HepG2 (cell line): ENCODE results near the gene CCDC201. TPM values are rescaled to one million over a fixed set of nuclear protein-coding genes. Genes with fewer than 3 reads are reported as not detected.

Experiments used
- ELF3 ChIP-seq: IDR thresholded peaks from 2 replicates; pipeline ENCODE4 v1.6.1; 2016; ENCODE audit warnings: missing genetic modification reagents, missing compliant biosample characterization
- ESRRA ChIP-seq: sonication (generic); formaldehyde crosslinking; IDR thresholded peaks from 2 replicates; pipeline ENCODE4 v1.5.1; 2020; ENCODE audit warnings: mild to moderate bottlenecking, low read depth, missing genetic modification reagents
- GABPB1 ChIP-seq: IDR thresholded peaks from 2 replicates; pipeline ENCODE4 v1.6.1; 2016; ENCODE audit warnings: mild to moderate bottlenecking, missing genetic modification reagents, moderate library complexity, missing compliant biosample characterization
- MAFK ChIP-seq, 2 experiments: IDR thresholded peaks in 1 of 2; conservative IDR thresholded peaks in 1 of 2; 2 replicates each; pipeline ENCODE4 v1.6.1; 2011; ENCODE audit warnings: improper control_type of control experiment in 2 of 2, low read length in 2 of 2
- MED1 ChIP-seq: sonication (generic); formaldehyde crosslinking; IDR thresholded peaks from 2 replicates; pipeline ENCODE4 v1.4.0; 2020; ENCODE audit warnings: missing genetic modification reagents
- TAF15 ChIP-seq: fragments of 200-400 bp; formaldehyde crosslinking; IDR thresholded peaks from one replicate; pipeline ENCODE4 v1.6.1; 2018; ENCODE audit warnings: mild to moderate bottlenecking, low read depth, low read length; ENCODE audit not compliant: poor library complexity, severe bottlenecking
- ZFYVE20 ChIP-seq: sonication (generic); formaldehyde crosslinking; IDR thresholded peaks from 2 replicates; pipeline ENCODE4 v1.8.0; 2023; ENCODE audit warnings: low read depth, mild to moderate bottlenecking, moderate library complexity, missing genetic modification reagents, borderline replicate concordance
- ZNF10 ChIP-seq: sonication (generic); formaldehyde crosslinking; IDR thresholded peaks from 2 replicates; pipeline ENCODE4 v1.4.0; 2020; ENCODE audit warnings: mild to moderate bottlenecking, low read depth, missing genetic modification reagents, borderline replicate concordance
- ZNF124 ChIP-seq: sonication (generic); formaldehyde crosslinking; IDR thresholded peaks from 2 replicates; pipeline ENCODE4 v1.4.0; 2020; ENCODE audit warnings: missing genetic modification reagents
- ZNF235 ChIP-seq: sonication (generic); formaldehyde crosslinking; IDR thresholded peaks from 2 replicates; pipeline ENCODE4 v1.8.1; 2023; ENCODE audit warnings: mild to moderate bottlenecking, missing genetic modification reagents, borderline replicate concordance
- ZNF383 ChIP-seq: sonication (generic); formaldehyde crosslinking; IDR thresholded peaks from 2 replicates; pipeline ENCODE4 v1.4.0; 2020; ENCODE audit warnings: missing genetic modification reagents, mild to moderate bottlenecking, borderline replicate concordance
- ZNF605 ChIP-seq: sonication (generic); formaldehyde crosslinking; IDR thresholded peaks from 2 replicates; pipeline ENCODE4 v1.8.0; 2022; ENCODE audit warnings: mild to moderate bottlenecking, missing genetic modification reagents
- ZNF747 ChIP-seq: sonication (generic); formaldehyde crosslinking; IDR thresholded peaks from 2 replicates; pipeline ENCODE4 v1.8.1; 2023; ENCODE audit warnings: missing genetic modification reagents, mild to moderate bottlenecking, borderline replicate concordance
- polyA plus RNA-seq, 8 experiments: library from polyadenylated mRNA; depleted of rRNA in 3 of 8; stranded (reverse) in 7 of 8; unstranded in 1 of 8; fragments of >200 nt; fragmentation: Illumina TruSeq in 4 of 8; extraction: Trizol in 4 of 8; gene quantifications; 2 replicates each; pipeline versions ENCODE4 v1.2.1 to v1.2.3, GENCODE V29; 2011 to 2016; ENCODE audit warnings: low read depth in 4 of 8, missing spikeins in 1 of 8, mixed read lengths in 1 of 8; ENCODE audit not compliant: insufficient read depth in 1 of 8
- total RNA-seq, 5 experiments: library from RNA; depleted of rRNA; stranded (reverse); fragments of >200 nt; fragmentation: Illumina TruSeq; extraction: Trizol; gene quantifications; 2 replicates each; pipeline ENCODE4 v1.2.3, GENCODE V29; 2016; ENCODE audit warnings: low read depth in 1 of 5
- TF ChIP-seq, protein P1 (sequence below): sonication (generic); formaldehyde crosslinking; IDR thresholded peaks from 2 replicates; pipeline ENCODE4 v1.5.1; 2020; ENCODE audit warnings: missing genetic modification reagents, mild to moderate bottlenecking, borderline replicate concordance
- TF ChIP-seq, protein P2 (sequence below): sonication (generic); formaldehyde crosslinking; IDR thresholded peaks from 2 replicates; pipeline ENCODE4 v1.4.0; 2020; ENCODE audit warnings: missing genetic modification reagents
- TF ChIP-seq, protein P3 (sequence below): sonication (generic); formaldehyde crosslinking; IDR thresholded peaks from 2 replicates; pipeline ENCODE4 v1.4.0; 2020; ENCODE audit warnings: missing genetic modification reagents
- TF ChIP-seq, protein P4 (sequence below): sonication (generic); formaldehyde crosslinking; IDR thresholded peaks from 2 replicates; pipeline ENCODE4 v1.8.1; 2023; ENCODE audit warnings: mild to moderate bottlenecking, missing genetic modification reagents, borderline replicate concordance
- TF ChIP-seq, protein P5 (sequence below): sonication (generic); formaldehyde crosslinking; IDR thresholded peaks from 2 replicates; pipeline ENCODE4 v1.9.0; 2021; ENCODE audit warnings: missing genetic modification reagents, borderline replicate concordance

The CCDC201 gene
- total and polyA plus RNA-seq, 2 of the 13 experiments (the other 11 are each of a cell fraction or from before 2014, with no cell fraction given) = 0.92 TPM; not detected in 1

DNA sequence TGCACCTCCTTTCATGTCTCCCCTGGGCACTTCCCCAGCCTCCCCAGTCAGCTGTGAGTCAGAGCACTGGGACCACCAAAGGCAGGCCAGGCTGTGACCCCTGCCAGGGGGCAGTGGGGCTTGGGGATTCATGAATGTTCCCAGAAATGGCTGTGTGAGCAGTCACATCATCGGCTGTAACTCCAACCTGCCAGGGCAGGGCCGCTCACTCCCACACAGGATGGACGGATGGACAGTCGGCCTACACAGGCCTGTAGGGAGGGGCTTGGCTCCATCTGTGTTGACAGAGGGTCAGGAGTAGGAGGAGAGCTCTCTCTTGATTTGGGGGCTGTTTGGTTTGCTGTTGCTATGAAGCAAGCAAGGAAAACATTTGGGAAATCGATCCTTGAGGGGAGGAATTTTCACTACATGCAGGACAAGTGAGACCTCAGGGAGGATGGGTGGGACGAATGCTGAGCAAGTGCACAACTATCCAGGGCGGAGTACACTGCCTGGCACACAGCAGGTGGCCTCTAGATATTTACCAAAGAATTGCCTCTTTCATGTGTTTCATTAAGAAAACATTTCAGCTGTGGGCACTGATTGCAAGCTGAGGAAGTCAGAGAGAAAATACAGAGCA lies 12.5 kb upstream of the CCDC201 start (continued):
- TF ChIP-seq, protein P1, sequence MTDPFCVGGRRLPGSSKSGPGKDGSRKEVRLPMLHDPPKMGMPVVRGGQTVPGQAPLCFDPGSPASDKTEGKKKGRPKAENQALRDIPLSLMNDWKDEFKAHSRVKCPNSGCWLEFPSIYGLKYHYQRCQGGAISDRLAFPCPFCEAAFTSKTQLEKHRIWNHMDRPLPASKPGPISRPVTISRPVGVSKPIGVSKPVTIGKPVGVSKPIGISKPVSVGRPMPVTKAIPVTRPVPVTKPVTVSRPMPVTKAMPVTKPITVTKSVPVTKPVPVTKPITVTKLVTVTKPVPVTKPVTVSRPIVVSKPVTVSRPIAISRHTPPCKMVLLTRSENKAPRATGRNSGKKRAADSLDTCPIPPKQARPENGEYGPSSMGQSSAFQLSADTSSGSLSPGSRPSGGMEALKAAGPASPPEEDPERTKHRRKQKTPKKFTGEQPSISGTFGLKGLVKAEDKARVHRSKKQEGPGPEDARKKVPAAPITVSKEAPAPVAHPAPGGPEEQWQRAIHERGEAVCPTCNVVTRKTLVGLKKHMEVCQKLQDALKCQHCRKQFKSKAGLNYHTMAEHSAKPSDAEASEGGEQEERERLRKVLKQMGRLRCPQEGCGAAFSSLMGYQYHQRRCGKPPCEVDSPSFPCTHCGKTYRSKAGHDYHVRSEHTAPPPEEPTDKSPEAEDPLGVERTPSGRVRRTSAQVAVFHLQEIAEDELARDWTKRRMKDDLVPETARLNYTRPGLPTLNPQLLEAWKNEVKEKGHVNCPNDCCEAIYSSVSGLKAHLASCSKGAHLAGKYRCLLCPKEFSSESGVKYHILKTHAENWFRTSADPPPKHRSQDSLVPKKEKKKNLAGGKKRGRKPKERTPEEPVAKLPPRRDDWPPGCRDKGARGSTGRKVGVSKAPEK (CRISPR knock-in tag) = peak; percentile 39; the same call in 1 of the 2 replicates
- TF ChIP-seq ZNF605 (CRISPR knock-in tag) (peak; percentile 94), ZNF747 (CRISPR knock-in tag) (0 out of 2 replicates have a peak, but pooled peaks have one; percentile 28), ZNF235 (CRISPR knock-in tag) (peak; percentile 35; the same call in 1 of the 2 replicates), ZNF124 (CRISPR knock-in tag) (peak; percentile 70; the same call in 1 of the 2 replicates), ESRRA (CRISPR knock-in tag) (peak; percentile 72; the same call in 1 of the 2 replicates), MAFK (conservative IDR thresholded peaks at IDR 0.05 in 1 of 2, IDR thresholded peaks at IDR 0.05 in 1 of 2; ENCODE audit: low read length in 2 of 2) (peak in 1 of 2 experiments; percentile 19; a peak in 1 of 4 replicates), ELF3 (CRISPR knock-in tag) (peak; percentile 94), ZFYVE20 (no peak), ZNF383 (no peak), MED1 (peak; percentile 100), ZNF10 (no peak), TAF15 (no peak), GABPB1 (CRISPR knock-in tag) (peak; percentile 74)
- TF ChIP-seq, protein P2, sequence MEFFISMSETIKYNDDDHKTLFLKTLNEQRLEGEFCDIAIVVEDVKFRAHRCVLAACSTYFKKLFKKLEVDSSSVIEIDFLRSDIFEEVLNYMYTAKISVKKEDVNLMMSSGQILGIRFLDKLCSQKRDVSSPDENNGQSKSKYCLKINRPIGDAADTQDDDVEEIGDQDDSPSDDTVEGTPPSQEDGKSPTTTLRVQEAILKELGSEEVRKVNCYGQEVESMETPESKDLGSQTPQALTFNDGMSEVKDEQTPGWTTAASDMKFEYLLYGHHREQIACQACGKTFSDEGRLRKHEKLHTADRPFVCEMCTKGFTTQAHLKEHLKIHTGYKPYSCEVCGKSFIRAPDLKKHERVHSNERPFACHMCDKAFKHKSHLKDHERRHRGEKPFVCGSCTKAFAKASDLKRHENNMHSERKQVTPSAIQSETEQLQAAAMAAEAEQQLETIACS = no peak
- TF ChIP-seq, protein P3, sequence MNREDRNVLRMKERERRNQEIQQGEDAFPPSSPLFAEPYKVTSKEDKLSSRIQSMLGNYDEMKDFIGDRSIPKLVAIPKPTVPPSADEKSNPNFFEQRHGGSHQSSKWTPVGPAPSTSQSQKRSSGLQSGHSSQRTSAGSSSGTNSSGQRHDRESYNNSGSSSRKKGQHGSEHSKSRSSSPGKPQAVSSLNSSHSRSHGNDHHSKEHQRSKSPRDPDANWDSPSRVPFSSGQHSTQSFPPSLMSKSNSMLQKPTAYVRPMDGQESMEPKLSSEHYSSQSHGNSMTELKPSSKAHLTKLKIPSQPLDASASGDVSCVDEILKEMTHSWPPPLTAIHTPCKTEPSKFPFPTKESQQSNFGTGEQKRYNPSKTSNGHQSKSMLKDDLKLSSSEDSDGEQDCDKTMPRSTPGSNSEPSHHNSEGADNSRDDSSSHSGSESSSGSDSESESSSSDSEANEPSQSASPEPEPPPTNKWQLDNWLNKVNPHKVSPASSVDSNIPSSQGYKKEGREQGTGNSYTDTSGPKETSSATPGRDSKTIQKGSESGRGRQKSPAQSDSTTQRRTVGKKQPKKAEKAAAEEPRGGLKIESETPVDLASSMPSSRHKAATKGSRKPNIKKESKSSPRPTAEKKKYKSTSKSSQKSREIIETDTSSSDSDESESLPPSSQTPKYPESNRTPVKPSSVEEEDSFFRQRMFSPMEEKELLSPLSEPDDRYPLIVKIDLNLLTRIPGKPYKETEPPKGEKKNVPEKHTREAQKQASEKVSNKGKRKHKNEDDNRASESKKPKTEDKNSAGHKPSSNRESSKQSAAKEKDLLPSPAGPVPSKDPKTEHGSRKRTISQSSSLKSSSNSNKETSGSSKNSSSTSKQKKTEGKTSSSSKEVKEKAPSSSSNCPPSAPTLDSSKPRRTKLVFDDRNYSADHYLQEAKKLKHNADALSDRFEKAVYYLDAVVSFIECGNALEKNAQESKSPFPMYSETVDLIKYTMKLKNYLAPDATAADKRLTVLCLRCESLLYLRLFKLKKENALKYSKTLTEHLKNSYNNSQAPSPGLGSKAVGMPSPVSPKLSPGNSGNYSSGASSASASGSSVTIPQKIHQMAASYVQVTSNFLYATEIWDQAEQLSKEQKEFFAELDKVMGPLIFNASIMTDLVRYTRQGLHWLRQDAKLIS (CRISPR knock-in tag) = peak; percentile 94
- TF ChIP-seq, protein P4, sequence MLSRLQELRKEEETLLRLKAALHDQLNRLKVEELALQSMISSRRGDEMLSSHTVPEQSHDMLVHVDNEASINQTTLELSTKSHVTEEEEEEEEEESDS (CRISPR knock-in tag) = peak; percentile 43; the same call in 1 of the 2 replicates
- TF ChIP-seq, protein P5, sequence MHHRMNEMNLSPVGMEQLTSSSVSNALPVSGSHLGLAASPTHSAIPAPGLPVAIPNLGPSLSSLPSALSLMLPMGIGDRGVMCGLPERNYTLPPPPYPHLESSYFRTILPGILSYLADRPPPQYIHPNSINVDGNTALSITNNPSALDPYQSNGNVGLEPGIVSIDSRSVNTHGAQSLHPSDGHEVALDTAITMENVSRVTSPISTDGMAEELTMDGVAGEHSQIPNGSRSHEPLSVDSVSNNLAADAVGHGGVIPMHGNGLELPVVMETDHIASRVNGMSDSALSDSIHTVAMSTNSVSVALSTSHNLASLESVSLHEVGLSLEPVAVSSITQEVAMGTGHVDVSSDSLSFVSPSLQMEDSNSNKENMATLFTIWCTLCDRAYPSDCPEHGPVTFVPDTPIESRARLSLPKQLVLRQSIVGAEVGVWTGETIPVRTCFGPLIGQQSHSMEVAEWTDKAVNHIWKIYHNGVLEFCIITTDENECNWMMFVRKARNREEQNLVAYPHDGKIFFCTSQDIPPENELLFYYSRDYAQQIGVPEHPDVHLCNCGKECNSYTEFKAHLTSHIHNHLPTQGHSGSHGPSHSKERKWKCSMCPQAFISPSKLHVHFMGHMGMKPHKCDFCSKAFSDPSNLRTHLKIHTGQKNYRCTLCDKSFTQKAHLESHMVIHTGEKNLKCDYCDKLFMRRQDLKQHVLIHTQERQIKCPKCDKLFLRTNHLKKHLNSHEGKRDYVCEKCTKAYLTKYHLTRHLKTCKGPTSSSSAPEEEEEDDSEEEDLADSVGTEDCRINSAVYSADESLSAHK (CRISPR knock-in tag) = no peak
